RKO (cell line): ENCODE measurements around the gene ARTN.

Source experiments
- DNase-seq: peaks from one replicate; pipeline ENCODE4 v3.0.0-alpha.2; 2016; ENCODE audit warnings: low spot score

ARTN gene

GRCh38 chr1:43925846-43926245, 7.8 kb upstream of the ARTN start:
- no peak for DNase-seq

- DNase-seq: no peak
Measured at GRCh38 chr1:43930168-43930948, 3.2 kb upstream of the ARTN start.

GRCh38 chr1:43930949-43931275, 2.7 kb upstream of the ARTN start:
- no peak for DNase-seq

- DNase-seq: no peak
Measured at GRCh38 chr1:43931711-43932660, 1.6 kb upstream of the ARTN start.

- DNase-seq: no peak
Measured at GRCh38 chr1:43932786-43933385, 715 bp upstream of the ARTN start.

GRCh38 chr1:43934101-43934985, 742 bp downstream of the ARTN start:
- peak; percentile 56 for DNase-seq

- DNase-seq: no peak
Measured at GRCh38 chr1:43934986-43935324, 1.4 kb downstream of the ARTN start.

GRCh38 chr1:43935711-43936427, 2.3 kb downstream of the ARTN start:
- no peak for DNase-seq

GRCh38 chr1:43936431-43937151, 3.0 kb downstream of the ARTN start:
- no peak for DNase-seq

GRCh38 chr1:43937179-43937865, 3.7 kb downstream of the ARTN start:
- DNase-seq: no peak

GRCh38 chr1:43938383-43938782, 4.8 kb downstream of the ARTN start:
- DNase-seq: no peak

- no peak for DNase-seq
Measured at GRCh38 chr1:43938892-43939587, 5.4 kb downstream of the ARTN start.

GRCh38 chr1:43942411-43942810, 8.8 kb downstream of the ARTN start:
- DNase-seq: no peak

GRCh38 chr1:43944860-43945259, 11.3 kb downstream of the ARTN start:
- DNase-seq: no peak

GRCh38 chr1:43945674-43946235, 12.2 kb downstream of the ARTN start:
- DNase-seq: no peak

- peak; percentile 96 for DNase-seq
Measured at GRCh38 chr1:43946236-43947060, 12.8 kb downstream of the ARTN start, which contains the start of gene IPO13. Gene IPO13, plus strand, starts transcription at chr1:43946950. Its CDS starts 651 bp downstream, at chr1:43947601.

- DNase-seq: no peak
Measured at GRCh38 chr1:43947061-43947873, 13.7 kb downstream of the ARTN start.
